HG03565 (cell line): ENCODE results near the gene CAPN5.

Experiments used
- ATAC-seq: cut with Tn5 transposase; IDR thresholded peaks from one replicate; pipeline ENCODE4 v1.9.1; 2021; ENCODE audit warnings: mild to moderate bottlenecking, moderate library complexity; ENCODE audit not compliant: unreplicated experiment

CAPN5 gene

DNA sequence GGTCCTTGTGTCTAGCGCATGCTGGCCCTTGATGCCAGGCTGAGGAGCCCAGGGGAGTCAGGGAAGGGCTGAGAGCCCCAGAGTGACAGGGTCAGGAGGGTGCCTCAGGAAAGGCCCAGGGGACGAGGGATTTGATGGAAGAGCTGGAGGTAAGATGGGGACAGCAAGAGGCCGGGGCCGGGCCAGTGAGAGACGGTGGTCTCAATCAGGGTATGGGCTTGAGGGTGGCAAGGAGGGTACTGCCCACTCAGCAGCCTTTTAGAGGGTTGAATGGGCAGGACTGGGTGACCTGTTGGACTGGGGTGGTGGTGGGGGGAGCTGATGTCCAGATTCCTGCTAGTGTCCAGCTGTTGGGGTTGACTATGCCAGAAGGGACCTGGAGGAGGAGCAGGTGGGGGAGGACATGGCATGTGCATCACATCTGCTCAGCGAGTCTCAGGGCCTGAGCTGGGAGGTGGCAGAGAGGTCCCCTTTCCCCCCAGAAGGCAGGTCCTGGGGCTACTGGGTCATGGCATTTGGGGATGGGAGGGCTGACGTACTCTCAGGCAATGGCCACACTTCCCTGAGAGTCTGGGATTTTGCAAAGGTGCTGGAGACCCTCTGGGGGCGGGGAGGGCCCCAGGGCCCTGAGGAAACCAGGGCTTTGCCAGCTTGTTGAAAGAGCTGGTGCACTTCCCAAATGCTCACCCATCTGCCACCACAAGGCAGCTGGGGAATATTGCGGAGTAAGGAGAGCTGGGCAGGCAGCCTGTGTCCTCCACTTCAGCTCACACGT lies 79.7 kb downstream of the CAPN5 start:
- no peak for ATAC-seq

GRCh38 chr11:77147036-77147315 lies 80.2 kb downstream of the CAPN5 start:
- ATAC-seq: no peak

DNA sequence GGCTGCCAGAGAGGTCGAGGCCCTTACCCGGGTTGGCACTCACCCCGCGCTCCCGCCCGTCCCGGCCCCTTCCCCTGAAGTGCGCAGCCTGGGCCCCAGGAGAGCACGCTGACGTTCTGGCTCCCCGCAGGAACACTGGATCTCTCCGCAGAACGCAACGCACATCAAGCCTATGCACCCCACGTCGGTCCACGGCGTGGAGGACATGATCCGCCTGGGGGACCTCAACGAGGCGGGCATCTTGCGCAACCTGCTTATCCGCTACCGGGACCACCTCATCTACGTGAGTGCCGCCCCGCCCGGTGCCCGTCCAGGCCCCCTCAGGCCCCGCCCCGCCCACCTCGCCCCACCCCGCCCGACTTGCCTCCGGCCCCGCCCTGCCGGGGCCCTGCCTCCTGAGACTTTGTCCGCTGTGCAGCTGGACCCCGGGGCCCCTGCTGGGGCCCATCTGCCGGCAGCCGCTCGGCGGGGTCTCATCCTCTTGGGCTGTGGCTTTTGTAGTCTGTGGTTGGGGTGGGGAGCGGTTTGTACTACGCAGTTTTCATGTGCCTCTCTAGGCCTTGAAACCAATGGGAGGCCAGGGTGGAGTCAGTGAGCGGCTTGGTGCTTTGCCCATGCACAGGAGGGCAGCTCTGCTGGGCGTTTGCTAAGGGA lies 81.0 kb downstream of the CAPN5 start:
- no peak for ATAC-seq

DNA sequence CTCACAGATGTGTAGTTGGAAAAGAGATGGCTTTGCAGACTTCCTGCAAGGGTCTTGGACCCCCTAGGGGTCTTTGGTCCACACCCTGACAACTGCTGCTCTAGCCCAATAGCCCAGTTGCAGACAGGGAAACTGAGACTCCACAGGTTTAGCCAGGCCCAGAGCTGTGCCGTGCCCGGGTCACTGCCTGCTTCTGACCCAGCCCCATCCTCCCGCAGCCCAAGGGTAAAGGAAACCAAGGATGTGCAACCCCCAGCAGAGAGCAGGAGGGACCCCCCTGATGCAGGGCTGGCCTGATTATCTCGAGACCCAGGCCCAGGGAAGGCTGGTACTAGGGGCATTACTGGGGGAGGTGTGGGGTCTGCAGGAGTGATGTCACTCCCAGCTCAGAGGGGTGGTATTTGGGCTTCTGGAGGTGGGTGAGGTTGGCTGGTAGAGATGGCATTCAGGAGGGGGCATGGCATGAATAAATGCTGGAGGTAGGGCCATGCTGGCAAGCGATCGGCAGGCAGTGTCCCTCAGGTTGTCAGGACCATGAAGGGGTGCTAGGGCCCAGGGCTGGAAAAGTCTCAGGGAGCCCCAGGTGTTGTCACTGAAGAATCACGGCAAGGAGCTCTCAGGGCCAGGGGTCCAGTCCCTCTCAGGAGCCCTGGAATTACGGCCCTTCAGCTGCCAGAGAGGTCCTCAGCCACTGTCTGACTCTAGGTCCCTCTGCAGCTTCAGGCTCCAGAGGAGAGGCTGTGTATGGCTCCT lies 82.4 kb downstream of the CAPN5 start:
- ATAC-seq: no peak

- ATAC-seq: no peak
Observed at GRCh38 chr11:77149716-77150392, 83.1 kb downstream of the CAPN5 start.

DNA sequence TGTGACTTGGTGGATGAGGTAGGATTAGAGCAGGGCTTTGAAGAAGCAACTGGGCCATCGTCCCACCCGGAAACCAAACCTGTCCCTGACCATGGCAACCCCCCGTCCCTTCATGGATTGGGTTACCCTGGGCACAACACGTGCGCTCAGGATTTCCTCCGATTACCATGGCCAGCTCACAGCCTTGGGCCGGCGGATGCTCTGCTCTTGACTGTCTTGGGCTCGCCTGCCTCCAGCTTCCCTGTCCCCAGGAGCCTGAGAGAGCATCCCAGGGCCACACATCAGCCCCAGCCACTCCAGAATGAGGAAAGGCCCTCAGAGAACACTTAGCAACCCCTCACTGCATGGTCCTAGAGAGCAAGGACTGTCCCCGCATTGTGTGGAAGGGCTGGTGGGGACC lies 84.1 kb downstream of the CAPN5 start:
- no peak for ATAC-seq

DNA sequence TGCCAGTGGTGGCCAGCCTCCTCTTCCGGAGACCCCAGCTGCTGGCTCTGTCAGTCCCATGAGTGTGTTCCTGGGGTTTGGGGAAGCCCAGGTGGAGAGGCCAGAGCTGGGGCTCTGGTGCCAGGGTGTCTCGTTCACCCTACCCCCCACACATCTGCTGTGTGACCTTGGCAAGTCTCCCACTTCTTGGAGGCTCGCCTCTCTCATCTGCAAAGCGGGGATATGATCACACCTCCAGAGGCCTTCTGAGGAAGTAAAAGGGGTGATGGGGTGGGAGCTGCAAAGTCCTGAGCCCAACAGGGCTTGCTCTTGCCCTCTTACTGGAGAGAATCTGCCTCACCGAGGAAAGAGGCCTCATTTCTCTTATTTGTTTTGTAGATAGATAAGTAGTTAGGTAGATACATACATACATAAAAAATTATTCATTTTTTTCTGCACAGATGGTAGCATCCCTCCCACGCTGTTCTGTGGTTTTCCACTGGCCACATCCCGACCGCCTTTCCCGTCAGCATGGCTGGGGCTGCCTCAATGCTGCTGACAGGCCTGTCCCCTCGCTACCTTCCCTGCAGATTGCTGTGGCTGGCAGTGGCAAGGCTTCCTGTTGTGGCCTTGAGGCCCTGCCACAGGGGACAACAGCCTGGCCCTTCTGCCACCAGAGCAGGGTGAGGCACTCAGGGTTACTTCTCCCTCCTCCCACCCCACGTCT lies 85.2 kb downstream of the CAPN5 start:
- ATAC-seq: no peak

DNA sequence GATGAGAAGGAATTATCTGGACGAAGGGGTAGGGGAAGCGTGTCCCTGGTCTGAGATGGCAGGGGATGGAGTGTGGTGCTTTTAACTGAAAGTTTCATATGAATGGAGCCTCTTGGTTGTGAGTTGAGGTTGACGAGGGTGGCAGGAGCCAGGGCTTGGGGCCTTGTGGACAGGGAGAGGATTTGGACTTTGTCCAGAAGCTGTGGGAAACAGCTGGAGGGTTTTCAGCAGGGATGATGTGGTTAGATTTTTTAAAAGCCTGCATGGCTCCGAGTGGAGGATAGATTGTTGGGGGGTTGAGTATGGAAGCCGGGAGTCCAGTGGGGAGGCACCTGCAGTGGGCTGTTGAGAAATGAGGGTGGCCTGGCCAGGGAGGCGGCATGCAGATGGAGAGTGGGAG lies 86.1 kb downstream of the CAPN5 start:
- no peak for ATAC-seq

DNA sequence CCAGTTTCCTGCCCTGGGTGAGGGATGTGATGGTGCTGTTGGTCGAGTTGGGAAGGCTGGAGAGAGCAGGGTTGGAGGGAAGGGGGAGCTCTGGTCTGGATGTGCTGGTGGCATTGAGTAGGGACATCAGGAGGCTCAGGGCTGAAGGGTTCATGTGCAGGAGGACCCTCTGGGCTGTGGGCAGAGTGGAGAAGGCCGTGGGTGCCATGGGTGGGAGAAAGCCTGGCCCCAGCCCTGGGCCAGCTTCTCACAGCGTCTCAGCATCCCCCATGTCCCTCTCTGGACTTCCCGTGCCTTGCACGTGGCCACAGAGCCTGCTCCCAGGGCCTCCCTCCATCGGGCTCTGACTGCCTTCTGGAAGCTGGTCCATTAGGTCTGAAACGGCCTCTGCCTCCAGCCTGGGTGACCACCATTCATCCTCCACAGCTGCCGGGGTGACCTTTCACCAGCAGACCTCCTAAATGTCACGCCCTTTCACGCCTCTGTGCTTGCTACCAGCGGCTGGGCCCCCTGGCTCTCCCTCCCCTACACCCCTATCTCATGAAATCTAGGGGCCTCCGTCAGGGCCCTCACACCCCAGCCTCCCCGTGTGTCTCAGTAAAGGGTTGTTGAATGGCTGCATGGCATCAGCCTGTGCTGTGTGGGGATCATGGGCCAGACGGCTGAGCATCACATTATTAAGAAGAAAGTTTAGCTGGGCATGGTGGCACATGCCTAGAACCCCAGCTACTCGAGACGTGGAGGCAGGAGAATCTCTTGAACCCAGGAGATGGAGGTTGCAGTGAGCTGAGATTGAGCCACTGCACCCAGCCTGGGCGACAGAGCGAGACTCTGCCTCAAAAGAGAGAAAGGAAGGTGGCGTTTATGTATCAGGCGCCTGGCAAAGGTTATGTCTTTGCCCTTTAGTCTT lies 86.8 kb downstream of the CAPN5 start:
- ATAC-seq: no peak

GRCh38 chr11:77154381-77155081 lies 87.8 kb downstream of the CAPN5 start:
- no peak for ATAC-seq

DNA sequence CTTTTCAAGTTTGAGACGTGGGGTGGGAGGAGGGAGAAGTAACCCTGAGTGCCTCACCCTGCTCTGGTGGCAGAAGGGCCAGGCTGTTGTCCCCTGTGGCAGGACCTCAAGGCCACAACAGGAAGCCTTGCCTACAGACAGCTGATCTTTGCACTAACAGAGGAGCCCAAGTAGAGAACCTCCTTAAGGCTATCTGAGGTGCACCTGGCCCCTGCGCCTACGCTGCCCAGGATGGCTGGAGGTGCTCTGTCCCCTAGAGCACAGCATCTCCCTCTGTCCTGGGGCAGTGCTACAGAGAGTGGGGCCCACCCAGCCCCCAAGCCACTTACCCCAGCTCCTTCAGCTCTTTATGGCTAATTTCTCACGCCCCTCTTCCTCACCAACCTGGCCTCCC lies 88.3 kb downstream of the CAPN5 start:
- ATAC-seq: no peak

GRCh38 chr11:77155556-77156130 lies 88.9 kb downstream of the CAPN5 start:
- ATAC-seq: no peak

GRCh38 chr11:77156396-77157195 lies 89.8 kb downstream of the CAPN5 start:
- no peak for ATAC-seq

- ATAC-seq: no peak
Observed at GRCh38 chr11:77158041-77158695, 91.4 kb downstream of the CAPN5 start.

DNA sequence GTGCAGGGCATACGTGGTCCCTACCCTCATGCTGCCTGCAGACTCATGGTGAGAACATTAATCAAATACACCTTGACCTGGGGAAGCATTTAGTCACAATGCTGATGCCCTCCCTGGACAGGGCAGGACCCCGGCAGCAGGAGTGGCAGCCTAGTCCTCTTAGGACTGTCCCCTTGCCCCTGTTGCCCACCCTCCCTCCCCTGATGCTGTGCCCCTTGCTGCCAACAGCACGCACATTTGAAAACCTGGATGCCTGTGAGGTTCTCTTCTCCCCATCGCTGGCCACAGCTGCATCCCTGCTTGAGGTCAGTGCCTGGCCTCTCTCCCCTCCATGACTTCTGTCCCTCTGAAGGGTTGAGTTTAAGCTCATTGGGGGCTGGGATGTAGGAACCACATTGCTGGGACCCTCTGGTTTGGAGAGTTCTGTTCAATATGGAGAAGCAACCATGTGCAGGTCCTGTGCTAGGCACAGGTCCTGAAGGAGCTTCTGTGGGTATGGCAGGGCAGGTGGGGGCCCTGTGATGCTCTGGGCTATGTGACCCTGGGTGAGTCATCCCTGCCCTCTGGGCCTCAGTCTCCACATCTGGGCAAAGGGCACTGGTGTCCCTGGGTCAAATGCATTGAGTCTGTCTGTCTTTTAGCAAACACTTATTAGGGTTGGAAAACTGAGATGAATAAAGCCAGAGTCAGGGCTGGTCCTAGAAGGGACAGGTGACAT lies 92.6 kb downstream of the CAPN5 start:
- ATAC-seq: no peak

- no peak for ATAC-seq
Observed at GRCh38 chr11:77159937-77160495, 93.2 kb downstream of the CAPN5 start.

DNA sequence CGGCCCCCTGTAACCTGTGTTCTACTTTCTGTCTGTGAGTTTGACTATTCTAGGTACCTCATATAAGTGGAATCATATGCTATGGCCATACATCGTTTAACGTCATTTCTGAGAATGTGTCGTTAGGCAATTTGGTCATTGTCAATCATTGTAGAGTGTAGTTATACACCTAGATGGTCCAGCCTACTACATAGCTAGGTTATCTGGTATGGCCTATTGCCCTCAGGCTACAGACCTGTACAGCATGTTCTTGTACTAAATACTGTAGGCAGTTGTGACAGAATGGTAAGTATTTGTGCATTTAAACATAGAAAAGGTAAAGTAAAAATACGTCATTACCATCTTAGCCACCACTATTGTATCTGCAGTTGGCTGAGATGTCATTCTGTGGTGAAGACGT lies 96.5 kb downstream of the CAPN5 start:
- ATAC-seq: no peak
